NCI-H1436 (cell line): ENCODE measurements around the gene ARG2.

Source experiments
- DNase-seq: peaks from one replicate; lab custom pipeline; 2025; lab: John Stamatoyannopoulos, UW

Gene ARG2

GRCh38 chr14:67683842-67684241, 64.1 kb downstream of the ARG2 start:
- no peak for DNase-seq

GRCh38 chr14:67690011-67690410, 70.3 kb downstream of the ARG2 start:
- DNase-seq = no peak

GRCh38 chr14:67694791-67695393, 75.2 kb downstream of the ARG2 start:
- peak; percentile 81 for DNase-seq

- DNase-seq = peak; percentile 87
Measured at GRCh38 chr14:67695394-67695949, 75.8 kb downstream of the ARG2 start, which contains the start of gene RDH11. RDH11 (minus strand) TSS chr14:67695764; CDS start chr14:67695703, 61 bp downstream.

DNA sequence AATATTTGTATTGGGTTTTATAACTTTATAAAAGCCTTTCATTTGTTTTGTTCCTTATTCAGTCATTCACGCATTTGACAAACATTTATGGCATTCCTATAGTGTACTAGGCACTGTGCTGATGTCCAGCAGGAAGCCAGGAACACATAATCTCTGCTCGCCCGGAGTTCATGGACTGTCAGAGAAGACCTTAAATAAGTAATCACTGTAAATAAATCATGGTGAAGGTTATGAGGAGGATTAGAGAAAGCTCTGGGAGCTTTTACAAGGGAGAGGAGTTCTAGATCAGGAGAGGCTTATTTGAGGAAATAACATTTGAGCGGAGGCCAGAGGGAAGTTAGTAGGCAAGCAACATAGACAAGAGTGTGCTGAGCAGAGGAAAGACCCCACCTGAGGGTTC, 77.3 kb downstream of the ARG2 start:
- no peak for DNase-seq

DNA sequence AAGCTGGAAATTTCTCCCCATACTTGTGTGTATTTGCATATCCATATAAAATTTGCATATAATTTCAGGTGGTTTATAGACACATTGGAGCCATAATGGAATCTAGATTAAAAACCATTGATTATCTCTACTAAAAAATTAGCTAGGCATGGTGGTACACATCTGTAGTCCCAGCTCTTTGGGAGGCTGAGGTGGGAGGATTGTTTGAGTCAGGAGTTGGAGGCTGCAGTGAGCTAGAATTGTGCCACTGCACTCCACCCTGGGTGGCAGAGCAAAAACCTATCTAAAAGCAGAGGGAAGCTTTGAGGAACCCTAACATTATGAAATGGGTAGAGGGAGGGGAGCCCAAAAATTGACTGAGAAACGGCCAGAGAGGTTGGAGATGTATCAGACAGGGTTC, 78.5 kb downstream of the ARG2 start:
- DNase-seq = no peak
